NCI-H510A (cell line): ENCODE results near the gene NCOA6.
A peak's percentile ranks its signal among the peaks of the same experiment; 100 is the strongest.

Source experiments
- DNase-seq: peaks from one replicate; lab custom pipeline; 2025; lab: John Stamatoyannopoulos, UW

The NCOA6 gene

GRCh38 chr20:34825530-34826362, at the start of gene NCOA6:
Gene NCOA6 (minus strand): TSS chr20:34825651. CDS start chr20:34782355, 43,296 bp downstream.
- DNase-seq, result peak; percentile 71

DNA sequence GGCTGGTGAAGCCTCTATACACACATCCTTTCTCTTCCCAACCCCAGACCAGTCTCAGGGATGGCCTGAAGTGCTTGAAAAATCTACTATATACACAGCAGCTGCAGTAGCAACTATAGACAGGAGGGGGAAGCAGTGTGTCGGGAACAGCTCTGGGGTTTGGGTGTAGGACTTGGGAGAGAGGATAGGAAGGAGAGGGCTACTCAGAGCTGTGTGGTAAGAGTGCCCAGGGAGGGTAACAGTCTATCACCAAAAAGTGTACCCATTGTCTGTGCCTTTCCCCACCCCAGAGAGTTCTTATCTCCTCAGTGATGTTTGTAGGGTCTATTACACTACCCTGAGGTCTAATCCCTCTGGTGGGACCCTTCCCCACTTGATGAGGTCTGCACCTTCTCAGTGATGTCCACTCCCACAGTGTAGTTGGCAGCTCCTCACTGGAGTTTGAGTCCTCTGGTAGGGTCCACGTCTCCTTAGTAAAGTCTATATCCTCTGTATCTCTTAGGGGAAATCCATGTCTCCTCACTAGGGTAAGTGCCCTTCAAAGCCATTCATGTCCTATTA, 48.7 kb upstream of the NCOA6 start:
- DNase-seq, result peak; percentile 56

- no peak for DNase-seq
These were observed 48.2 kb upstream of the NCOA6 start for GRCh38 chr20:34873583-34874093.

- DNase-seq, result peak; percentile 77
These were observed 47.3 kb upstream of the NCOA6 start, which contains the start of gene GGT7 for GRCh38 chr20:34872622-34873224. Gene GGT7 (minus strand): TSS chr20:34872856. CDS start chr20:34872815, 41 bp downstream.

GRCh38 chr20:34871966-34872621, 46.6 kb upstream of the NCOA6 start:
- no peak for DNase-seq

- no peak for DNase-seq
These were observed 46.0 kb upstream of the NCOA6 start for GRCh38 chr20:34871320-34871926.

GRCh38 chr20:34864216-34864615, 38.8 kb upstream of the NCOA6 start:
- no peak for DNase-seq

DNA sequence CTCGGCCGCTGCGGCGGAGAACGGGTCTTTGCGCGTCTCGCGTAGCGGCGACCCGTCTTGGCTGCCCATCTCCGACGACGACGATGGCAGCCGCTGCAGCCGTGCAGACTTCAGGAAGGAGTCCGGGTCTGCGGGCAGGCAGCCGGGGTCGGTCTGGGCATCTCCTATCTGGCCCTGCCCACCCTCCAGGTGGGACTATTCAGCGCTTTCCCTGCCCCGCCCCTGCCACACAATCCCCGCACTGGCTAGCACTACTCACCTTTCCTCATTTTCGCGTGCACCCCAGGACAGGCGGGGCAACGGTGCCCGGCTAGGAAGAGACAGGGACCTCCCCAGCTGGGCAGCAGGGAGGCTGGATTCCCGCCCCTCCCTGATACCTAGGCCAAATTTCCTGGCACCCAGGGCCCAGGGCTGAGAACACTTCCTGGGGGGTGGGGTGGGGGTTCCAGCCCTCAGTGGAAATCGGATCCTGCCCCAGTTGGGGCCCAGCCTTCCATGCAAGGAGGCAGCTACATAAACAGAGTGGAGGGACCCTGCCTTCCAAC, 38.0 kb upstream of the NCOA6 start:
- DNase-seq, result no peak

DNA sequence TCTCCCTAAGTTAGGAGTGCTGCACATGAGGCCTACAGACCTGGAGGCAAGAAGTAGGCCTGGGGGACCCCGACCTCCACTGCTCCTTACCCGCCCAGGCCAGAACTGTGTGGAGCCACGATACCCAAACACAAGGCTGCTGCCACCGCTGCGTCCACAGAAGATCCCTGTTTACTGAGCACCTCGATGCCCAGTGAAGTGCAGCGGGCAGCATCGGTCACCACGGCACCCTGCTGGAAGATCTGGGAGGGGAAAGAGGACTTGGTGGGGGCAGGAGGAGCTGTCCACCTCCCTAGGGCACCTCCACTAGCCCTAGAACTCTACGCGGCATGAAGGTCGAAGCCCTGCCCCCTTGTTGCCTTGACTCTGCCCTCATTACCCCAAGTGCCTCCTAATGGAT, 37.3 kb upstream of the NCOA6 start:
- no peak for DNase-seq

GRCh38 chr20:34861386-34862084, 36.1 kb upstream of the NCOA6 start:
- DNase-seq, result peak; percentile 84

- no peak for DNase-seq
These were observed 34.5 kb upstream of the NCOA6 start for GRCh38 chr20:34859826-34860545.

DNA sequence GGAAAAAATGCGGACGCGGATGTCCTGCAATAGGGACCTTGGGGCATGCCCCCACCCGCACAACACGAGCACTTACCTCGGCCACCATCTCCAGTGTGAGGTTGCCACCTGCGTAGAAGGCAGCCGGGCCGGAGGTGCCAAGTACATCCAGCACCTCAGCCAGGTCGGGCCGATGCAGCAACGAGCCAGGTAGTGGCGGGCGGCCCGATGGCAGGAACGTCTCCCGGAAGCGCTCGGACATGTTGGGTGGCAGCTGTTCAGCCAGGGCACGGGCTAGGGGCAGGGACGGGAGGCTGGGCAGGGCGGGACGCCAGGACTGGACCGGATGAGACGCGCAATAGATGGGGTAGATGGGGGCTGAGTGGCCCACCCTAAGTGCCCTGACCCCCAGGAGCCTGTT, 33.9 kb upstream of the NCOA6 start:
- no peak for DNase-seq

DNA sequence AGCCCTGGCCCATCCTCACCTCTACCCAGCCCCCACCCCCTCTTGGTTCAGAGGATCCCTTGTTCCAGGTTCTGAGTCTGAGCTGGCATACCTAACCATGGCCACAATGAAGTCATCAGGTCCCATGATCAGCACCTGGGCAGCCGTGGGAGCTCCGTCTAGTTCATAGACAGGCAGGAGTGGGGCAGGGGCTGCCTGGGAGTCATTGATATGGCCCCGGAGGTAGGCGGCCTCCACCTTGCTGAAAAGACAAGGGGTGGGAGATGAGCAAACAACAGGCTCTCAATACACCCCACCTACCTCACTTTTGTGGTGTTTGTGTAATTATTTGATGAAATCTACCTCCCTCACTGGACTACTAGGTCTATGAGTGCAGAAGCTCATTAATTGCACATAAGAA, 26.8 kb upstream of the NCOA6 start:
- no peak for DNase-seq

- DNase-seq, result no peak
These were observed 25.5 kb upstream of the NCOA6 start for GRCh38 chr20:34850969-34851368.

DNA sequence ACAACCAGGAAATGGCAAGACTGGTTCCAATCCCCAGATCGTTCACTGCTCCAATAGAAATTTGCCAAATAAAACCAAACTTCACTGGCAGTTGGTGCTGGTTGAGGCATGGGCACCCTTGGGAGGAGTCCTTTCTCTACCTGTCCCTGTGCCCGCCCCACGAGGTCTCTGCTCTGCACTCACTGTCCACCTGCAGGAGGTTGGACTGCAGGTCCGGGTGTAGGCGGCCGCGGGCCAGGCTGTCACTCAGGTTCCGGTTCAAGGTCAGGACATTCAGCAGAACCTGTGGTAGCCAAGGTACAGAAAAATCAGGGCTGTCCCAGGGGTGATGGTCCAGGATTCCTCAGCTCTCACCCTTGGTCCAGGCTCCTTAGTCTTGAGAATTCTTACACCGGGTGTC, 24.3 kb upstream of the NCOA6 start:
- no peak for DNase-seq

DNA sequence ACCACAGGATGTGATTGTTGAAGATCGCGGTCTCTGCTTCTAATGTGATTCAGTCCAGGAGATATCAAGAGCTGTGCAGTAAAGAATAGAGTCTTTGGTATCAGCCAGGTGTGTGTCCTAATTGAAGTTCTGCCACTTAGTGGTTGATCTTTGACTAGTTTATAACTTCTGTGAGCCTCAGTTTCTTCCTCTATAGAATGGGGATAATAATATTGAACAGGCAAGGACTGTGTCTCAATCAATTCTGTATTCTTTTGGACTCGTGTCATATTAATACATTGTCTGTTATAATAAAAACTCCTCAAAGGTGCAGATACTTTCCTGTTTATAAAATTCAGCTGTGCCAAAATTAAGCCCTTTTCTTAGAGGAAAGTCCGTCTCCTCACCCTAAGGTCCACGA, 23.1 kb upstream of the NCOA6 start:
- no peak for DNase-seq

GRCh38 chr20:34843421-34843820, 18.0 kb upstream of the NCOA6 start:
- no peak for DNase-seq

- DNase-seq, result no peak
These were observed 16.7 kb upstream of the NCOA6 start for GRCh38 chr20:34842143-34842542.

DNA sequence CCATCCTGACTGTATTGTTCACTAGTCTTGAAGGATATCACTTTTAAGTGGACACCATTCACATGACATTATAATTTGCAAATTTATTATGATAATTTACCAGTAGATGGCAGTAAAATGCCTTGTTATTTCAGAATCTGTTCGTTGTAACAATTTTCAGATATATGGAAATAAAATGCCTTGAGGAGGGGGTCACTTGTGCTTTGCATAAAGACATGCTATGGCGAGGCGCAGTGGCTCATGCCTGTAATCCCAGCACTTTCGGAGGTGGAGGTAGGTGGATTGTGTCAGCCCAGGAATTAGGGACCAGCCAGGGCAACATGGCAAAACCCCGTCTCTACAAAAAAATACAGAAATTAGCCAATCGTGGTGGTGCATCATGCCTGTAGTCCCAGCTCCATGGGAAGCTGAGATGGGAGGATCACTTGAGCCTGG, 9.0 kb upstream of the NCOA6 start:
- no peak for DNase-seq

DNA sequence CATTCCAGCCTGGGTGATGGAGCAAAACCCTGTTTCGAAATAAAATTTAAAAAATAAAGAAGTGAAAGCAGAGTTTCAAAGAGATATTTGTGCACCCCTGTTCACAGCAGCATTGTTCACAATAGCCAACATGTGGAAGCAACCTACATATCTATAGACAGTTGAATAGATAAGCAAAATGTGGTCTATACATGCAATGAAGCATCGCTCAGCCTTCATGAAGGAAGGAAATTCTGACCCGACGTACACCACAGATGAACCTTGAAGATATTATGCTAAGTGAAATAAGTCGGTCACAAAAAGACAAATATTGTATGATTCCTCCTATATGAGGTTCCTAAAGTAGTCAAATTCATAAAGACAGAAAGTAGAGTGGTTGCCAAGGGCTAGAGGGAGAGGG, 6.5 kb upstream of the NCOA6 start:
- no peak for DNase-seq
